ENCODE results near the gene VMP1.

Gene VMP1

GRCh38 chr17:59890720-59891119, 183.3 kb downstream of the VMP1 start:
- TF ChIP-seq EZH2phosphoT487 (IDR thresholded peaks at IDR 0.05; ENCODE audit: borderline replicate concordance, low read length) (no peak), CTCF (IDR thresholded peaks at IDR 0.05; ENCODE audit: low read depth, low read length, poor library complexity, severe bottlenecking) (no peak)
- Histone ChIP-seq H3K27me3 (ENCODE audit: control insufficient read depth, low read length) (no peaks in the 10 kb centered on the region), H3K4me1 (ENCODE audit: control insufficient read depth, low read length) (peaks cover 16% of the 10 kb centered on the region), H3F3A (ENCODE audit: control insufficient read depth, insufficient read depth) (no peaks in the 10 kb centered on the region), H3K79me2 (ENCODE audit: control insufficient read depth, low read length) (peaks cover 51% of the 10 kb centered on the region), H3K9me2 (replicated peaks; ENCODE audit: control insufficient read depth, low read length) (no peaks in the 10 kb centered on the region), H3K4me2 (ENCODE audit: low read length) (no peak overlapping the region), H3K9me3 (ENCODE audit: control insufficient read depth, insufficient read depth, low read length) (no peaks in the 10 kb centered on the region), H3K36me3 (ENCODE audit: control insufficient read depth, low read length) (peaks cover 16% of the 10 kb centered on the region), H3K27ac (ENCODE audit: low read depth, low read length) (no peak overlapping the region), H3K4me3 (ENCODE audit: low read length) (no peak overlapping the region), H4K20me1 (ENCODE audit: control insufficient read depth, insufficient read depth, low read depth, low read length) (peaks cover 7% of the 10 kb centered on the region; the same call in 1 of the 2 replicates)
